GM12872 (cell line): ENCODE results near the gene GPR26.

Experiments used
- CTCF ChIP-seq: IDR thresholded peaks from 3 replicates; pipeline ENCODE4 v1.5.1; 2011; ENCODE audit warnings: low read depth, mild to moderate bottlenecking, low read length, moderate library complexity; ENCODE audit not compliant: insufficient read depth

GPR26 gene

GRCh38 chr10:123669886-123670285 lies 3.7 kb downstream of the GPR26 start:
- no peak for TF ChIP-seq CTCF

GRCh38 chr10:123673198-123673597 lies 7.0 kb downstream of the GPR26 start:
- no peak for TF ChIP-seq CTCF

- TF ChIP-seq CTCF, result no peak
These were observed 8.6 kb downstream of the GPR26 start for GRCh38 chr10:123674741-123675140.

GRCh38 chr10:123675811-123676210 lies 9.7 kb downstream of the GPR26 start:
- TF ChIP-seq CTCF, result no peak

GRCh38 chr10:123677556-123677955 lies 11.4 kb downstream of the GPR26 start:
- TF ChIP-seq CTCF, result no peak

GRCh38 chr10:123678376-123678775 lies 12.2 kb downstream of the GPR26 start:
- no peak for TF ChIP-seq CTCF

- TF ChIP-seq CTCF, result no peak
These were observed 15.1 kb downstream of the GPR26 start for GRCh38 chr10:123681285-123681684.

- no peak for TF ChIP-seq CTCF
These were observed 16.3 kb downstream of the GPR26 start for GRCh38 chr10:123682477-123682876.
